Measurements from ENCODE around the gene IL15. TPM values are rescaled to one million over a fixed set of nuclear protein-coding genes. Genes with fewer than 3 reads are reported as not detected.

Gene IL15
- total and polyA plus RNA-seq, 2 experiments from 2014 or later = 2.3 to 3.7 TPM

DNA sequence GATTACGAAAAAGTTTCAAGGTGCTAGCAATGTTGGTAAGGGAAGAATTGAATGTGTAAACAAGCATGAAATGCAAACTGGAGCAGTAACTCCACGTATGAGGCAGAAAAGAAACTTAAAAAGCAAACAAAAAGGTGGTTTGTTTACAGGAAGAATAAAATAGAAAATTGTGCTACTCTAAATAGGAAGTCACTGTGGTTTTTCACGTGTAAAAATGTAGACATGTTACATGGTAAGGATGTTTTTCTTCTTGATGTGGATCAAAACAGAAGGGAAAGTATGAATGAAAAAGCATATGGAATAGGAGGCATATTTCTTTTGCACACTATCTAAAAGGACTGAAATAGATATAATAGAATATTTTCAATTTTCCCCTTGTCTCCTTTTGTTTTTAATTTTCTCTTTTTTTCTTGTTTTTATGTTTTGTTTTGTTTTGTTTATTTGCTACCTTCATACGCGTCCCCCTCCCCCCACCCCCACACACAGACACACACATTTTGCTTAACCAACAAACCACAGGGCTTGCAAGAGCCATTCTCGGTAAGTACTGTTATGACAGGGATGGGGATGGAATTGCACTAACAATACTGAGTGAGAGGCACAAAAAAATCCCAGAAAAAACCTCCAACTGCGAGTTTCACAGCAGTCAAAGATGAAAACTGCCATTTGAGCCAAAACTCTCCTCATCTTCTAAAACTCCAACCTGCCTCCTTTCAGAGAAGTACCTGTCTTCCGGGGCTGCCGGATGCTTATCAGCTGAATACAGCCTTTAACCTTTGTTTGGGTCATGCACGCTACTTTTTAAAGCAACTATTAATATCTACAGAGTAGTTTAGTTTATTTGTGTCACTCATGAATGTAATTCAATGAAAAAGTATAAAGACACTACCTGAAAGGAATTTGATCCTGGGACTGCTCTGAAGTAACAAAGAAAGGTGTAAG is 135.8 kb downstream of the IL15 start:
- no peak overlapping the region for H3K4me3 ChIP-seq
- DNase-seq (ENCODE audit: low spot score) (peak; percentile 11), ATAC-seq (no peak)
- H3K36me3 ChIP-seq (ENCODE audit: insufficient read depth) = no peaks in the 10 kb centered on the region
- no peaks in the 10 kb centered on the region for H3K9me3 Mint-ChIP-seq
- H3K27ac ChIP-seq (ENCODE audit: low read depth) = no peak overlapping the region
- H4K20me1 ChIP-seq (replicated peaks; ENCODE audit: insufficient read depth) = no peaks in the 10 kb centered on the region
- peaks cover 2% of the 10 kb centered on the region for H3K27me3 Mint-ChIP-seq (ENCODE audit: insufficient read depth, low read depth, poor library complexity)
- H3K4me2 ChIP-seq = no peak overlapping the region
- H3K4me3 Mint-ChIP-seq = no peak overlapping the region
- peaks cover 3% of the 10 kb centered on the region; the same call in 1 of the 3 replicates for H3K36me3 Mint-ChIP-seq (ENCODE audit: low read depth)
- peaks cover 21% of the 10 kb centered on the region for H3K4me1 ChIP-seq (ENCODE audit: insufficient read depth)
- no peaks in the 10 kb centered on the region for H3K27me3 ChIP-seq (ENCODE audit: insufficient read depth)
- TF ChIP-seq POLR2AphosphoS5 (IDR thresholded peaks at IDR 0.05; ENCODE audit: low read depth) (no peak), EZH2phosphoT487 (IDR thresholded peaks at IDR 0.05; ENCODE audit: unreplicated experiment) (no peak), ZNF114 (CRISPR knock-in tag; IDR thresholded peaks at IDR 0.05) (no peak), ETS1 (IDR thresholded peaks at IDR 0.05) (no peak)
- H2AFZ ChIP-seq = peak overlapping the region; percentile 61
- H3K4me1 Mint-ChIP-seq = peaks cover 23% of the 10 kb centered on the region
- H3F3A ChIP-seq (replicated peaks; ENCODE audit: low read depth) = no peaks in the 10 kb centered on the region
- H3K79me2 ChIP-seq (replicated peaks; ENCODE audit: insufficient read depth) = no peaks in the 10 kb centered on the region
- no peak overlapping the region for H3K27ac Mint-ChIP-seq
- no peaks in the 10 kb centered on the region for H3K9me2 ChIP-seq (ENCODE audit: insufficient read depth)

GRCh38 chr4:141772838-141773237 is 136.5 kb downstream of the IL15 start:
- H3K79me2 ChIP-seq (replicated peaks; ENCODE audit: insufficient read depth) = no peaks in the 10 kb centered on the region
- TF ChIP-seq POLR2AphosphoS5 (IDR thresholded peaks at IDR 0.05; ENCODE audit: low read depth) (no peak), NANOG (IDR thresholded peaks at IDR 0.05; ENCODE audit: borderline replicate concordance) (no peak)
- TF ChIP-seq, protein P1, sequence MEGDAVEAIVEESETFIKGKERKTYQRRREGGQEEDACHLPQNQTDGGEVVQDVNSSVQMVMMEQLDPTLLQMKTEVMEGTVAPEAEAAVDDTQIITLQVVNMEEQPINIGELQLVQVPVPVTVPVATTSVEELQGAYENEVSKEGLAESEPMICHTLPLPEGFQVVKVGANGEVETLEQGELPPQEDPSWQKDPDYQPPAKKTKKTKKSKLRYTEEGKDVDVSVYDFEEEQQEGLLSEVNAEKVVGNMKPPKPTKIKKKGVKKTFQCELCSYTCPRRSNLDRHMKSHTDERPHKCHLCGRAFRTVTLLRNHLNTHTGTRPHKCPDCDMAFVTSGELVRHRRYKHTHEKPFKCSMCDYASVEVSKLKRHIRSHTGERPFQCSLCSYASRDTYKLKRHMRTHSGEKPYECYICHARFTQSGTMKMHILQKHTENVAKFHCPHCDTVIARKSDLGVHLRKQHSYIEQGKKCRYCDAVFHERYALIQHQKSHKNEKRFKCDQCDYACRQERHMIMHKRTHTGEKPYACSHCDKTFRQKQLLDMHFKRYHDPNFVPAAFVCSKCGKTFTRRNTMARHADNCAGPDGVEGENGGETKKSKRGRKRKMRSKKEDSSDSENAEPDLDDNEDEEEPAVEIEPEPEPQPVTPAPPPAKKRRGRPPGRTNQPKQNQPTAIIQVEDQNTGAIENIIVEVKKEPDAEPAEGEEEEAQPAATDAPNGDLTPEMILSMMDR (conservative IDR thresholded peaks at IDR 0.05; ENCODE audit: low read depth in 2 of 2) = no peak
- no peak overlapping the region for H3K27ac ChIP-seq (ENCODE audit: low read depth)
- Mint-ChIP-seq H3K27ac (no peak overlapping the region), H3K4me1 (peaks cover 20% of the 10 kb centered on the region), H3K9me3 (no peaks in the 10 kb centered on the region), H3K27me3 (ENCODE audit: insufficient read depth, low read depth, poor library complexity) (peaks cover 2% of the 10 kb centered on the region), H3K36me3 (ENCODE audit: low read depth) (peaks cover 1% of the 10 kb centered on the region; the same call in 1 of the 3 replicates), H3K4me3 (no peak overlapping the region)
- no peaks in the 10 kb centered on the region for H3K27me3 ChIP-seq (ENCODE audit: insufficient read depth)
- H3K4me3 ChIP-seq = no peak overlapping the region
- H3F3A ChIP-seq (replicated peaks; ENCODE audit: low read depth) = no peaks in the 10 kb centered on the region
- H3K4me2 ChIP-seq = no peak overlapping the region
- ATAC-seq (no peak), DNase-seq (ENCODE audit: low spot score) (no peak)
- no peaks in the 10 kb centered on the region for H3K36me3 ChIP-seq (ENCODE audit: insufficient read depth)
- H2AFZ ChIP-seq = peak overlapping the region; percentile 61; the same call in 1 of the 2 replicates
- no peaks in the 10 kb centered on the region for H3K9me2 ChIP-seq (ENCODE audit: insufficient read depth)
- peaks cover 21% of the 10 kb centered on the region for H3K4me1 ChIP-seq (ENCODE audit: insufficient read depth)
- H4K20me1 ChIP-seq (replicated peaks; ENCODE audit: insufficient read depth) = no peaks in the 10 kb centered on the region
